Left forelimb (tissue), 1 donor: ENCODE data around the gene ATP6V0E2.

ENCODE experiments used
- DNase-seq: peaks from one replicate; pipeline ENCODE4 v3.0.0-alpha.2; 2018; ENCODE audit warnings: low spot score

Gene ATP6V0E2

DNA sequence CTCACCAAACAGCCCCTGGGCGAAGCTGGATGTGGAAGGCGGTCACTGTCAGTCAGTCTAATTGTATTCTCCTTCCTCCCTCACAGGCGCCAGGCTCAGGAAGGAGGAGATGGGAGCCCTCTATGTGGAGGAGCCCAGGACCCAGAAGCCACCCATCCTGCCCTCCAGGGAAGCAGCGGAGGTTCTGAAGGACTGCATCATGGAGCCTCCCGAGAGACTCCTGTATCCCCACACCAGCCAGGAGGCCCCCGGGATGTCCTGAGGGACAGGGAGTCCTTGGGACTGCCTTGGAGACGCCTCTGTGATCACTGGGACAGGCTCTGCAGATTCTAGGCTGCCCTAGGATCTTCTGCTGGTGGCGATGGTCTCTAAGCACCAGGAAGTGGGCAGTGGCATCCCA, 9.7 kb upstream of the ATP6V0E2 start:
- no peak for DNase-seq

DNA sequence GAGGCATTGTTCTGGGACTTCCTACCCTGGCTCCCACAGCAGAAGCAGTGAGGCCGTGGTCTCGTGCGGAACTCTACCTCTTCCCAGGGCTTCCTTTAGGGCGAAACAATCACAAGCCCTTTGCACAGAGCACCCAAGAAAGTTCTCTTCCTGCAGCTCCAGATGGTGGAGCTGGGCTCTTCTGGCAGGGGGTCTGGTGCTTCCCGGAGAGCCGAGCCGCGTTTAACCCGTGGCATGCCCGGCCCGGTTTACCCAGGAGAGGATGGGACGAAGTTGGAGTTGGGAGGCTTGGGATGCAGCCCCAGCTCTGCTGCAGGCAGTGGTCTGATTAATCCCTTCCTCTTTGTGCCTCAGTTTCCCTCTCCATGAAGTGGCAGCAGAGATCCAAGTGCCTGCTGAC, 9.0 kb upstream of the ATP6V0E2 start:
- no peak for DNase-seq

DNA sequence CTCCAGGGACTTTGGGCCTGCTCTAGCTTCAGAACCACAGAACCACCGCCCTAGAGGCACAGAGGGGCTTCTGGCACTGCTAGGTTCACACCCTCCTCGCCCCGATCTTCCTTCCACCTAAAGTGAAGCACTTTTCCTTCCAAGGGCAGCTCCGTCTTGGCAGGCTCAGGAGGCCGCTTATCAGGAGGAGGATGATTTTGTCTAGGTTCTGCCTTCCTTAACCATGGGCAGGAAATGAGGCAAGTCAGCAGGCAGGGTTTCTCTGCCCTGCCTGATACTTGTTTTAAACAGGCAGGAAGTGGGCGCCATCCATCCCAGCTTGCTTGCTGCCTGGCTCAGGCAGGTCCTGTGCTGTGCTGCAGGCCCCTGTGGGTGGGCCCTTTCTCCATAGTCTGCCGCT, 8.3 kb upstream of the ATP6V0E2 start:
- no peak for DNase-seq

DNA sequence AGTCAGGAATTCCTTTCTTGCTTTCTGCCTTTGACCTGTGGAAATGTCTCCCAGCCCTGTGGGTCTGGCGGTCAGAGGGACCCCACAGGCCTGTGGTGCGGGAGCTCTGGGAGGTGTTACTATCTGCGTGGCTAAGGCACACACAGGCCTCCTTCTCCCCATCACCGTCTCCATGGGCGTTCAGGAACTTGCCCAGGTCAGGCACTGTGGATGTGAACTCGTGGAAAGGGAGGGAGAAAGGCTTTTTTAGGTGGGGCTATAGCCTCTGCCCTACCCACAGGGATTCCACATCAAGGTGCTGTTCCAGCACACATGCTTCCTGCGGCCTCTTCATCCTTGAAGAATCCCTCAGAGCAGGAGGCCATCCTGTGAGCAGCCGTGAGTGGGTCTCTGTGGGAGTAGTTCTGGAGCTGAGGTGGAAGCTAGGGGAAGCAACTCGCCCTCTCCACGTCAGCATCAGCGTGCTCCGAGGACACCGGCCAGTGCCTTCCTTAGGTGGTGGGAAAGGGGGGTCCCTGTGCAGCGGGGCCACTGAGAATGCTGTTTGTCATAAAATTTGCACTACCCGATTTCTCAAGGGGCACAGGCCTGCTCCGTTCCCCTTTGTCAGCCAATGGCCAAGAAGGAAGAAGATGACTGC, 7.5 kb upstream of the ATP6V0E2 start:
- no peak for DNase-seq

DNA sequence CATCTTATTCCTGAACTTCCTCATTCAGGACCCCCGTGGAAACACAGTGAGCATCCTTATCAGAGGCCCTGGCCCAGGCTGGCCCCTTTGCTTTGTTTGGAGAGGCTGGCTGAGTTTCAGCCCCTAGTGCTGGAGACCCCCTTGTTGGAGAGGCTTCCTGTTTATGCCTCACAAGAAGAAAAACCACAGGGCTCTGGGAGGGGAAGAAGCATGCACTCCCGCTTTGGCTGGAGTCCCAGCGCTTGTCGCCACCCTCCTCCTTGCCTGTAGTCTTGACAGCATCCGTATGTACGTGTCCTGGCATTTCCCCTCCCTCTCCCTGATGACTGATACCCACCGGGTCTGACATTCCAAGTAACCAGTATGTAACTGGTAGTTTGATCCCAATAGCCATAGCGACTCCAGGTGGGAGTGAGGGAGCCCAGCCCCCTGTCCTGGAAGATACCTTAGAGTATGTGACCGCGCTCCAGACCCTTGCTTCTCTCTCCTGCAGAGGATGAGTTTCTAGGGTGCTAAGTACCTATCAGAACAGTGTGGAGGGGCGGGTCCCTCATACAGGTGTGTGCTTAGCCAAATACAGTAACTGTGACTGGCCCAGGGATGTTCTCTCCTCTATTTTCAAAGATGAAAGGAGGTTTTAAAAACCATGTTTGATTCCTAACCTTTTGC, 6.9 kb upstream of the ATP6V0E2 start:
- DNase-seq, result no peak

DNA sequence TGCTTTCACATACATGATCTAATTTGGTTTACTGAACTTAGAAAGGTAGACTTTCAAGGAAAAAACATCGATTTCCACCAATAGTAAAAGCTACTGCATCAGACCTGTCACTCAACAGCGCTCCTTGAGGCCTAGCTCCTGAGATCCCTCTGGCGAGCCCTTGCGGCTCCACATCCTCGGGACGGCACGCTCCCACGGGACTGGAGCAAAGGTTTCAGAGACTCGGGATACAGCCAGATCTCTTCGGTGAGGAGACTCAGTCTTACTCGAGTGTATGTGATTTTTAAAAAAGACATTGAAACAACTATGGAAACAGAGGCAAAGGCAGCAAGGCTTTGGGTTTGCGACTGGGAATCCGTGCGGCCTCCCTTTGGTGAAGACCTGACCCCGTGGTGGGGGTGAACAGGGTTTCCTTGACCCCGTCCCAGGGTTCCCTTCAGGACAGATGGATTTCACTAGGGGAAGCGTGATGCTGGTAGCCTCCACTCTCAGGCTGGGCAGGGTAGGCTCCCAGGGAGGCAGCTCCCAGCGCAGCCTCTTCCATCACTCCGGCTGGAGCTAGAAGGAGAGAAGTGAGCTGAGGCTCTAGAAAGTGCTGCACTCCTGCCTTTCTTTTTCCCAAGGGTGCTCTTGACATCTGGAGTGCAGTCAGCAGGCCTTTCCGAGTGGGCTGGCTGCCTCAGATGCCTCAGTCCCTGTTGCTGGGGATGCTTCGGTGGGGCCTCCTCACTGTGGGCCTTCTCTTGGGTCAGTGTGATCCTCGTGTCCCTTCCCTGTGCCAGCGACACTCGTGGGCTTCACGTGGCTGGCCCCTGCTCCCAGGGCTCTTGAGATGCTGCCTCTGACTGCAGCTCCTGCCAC, 5.8 kb upstream of the ATP6V0E2 start:
- peak; percentile 55 for DNase-seq

DNA sequence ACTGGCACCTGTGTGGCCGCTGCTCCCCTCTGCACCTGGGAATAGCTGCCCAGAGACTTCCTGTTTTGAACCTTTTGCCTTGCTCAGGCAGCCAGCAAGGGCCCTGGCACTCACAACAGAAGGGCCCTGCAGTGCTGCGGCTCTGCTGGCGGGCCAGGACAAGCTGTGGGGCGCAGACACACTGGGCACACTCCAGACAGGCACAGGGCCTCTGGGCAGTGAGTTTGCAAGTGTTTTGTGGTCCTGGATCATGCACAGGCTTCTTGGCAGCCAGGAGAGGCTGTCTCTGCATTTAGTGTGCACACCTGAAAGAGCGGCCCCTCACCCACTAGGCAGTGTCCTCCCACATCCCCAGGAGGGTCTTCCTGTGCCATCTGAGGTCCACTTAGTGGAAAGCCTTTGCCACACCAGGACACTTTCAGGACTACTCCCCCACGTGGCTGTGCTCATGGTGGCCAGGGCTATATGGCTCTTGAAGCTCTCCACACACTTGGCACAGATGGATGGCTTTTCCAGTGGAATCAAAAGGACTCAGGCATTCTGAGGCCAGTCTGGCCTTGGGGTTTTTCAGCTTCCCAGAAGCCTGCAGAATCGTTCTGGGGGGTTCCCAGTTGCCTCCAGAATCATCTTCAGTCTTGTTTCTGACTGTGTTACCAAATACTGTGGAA, 5.0 kb upstream of the ATP6V0E2 start:
- DNase-seq, result peak; percentile 49

DNA sequence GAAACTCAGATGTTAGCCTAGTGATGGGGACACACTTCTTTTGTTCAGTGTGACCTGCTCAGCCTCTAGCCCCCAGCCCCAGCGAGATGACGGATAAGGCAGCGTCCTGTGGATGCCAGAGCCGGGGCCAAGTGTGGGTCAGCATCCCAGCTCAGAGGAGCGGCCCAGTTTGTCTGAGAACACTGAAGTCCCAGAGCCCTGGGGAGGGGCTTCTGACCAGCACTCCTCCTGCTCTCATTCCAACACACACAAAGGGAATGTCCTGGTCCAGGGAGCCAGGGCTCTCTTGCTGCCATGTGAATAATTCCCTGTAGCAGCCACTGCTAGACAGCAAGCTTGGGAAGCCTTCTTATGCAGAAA, 4.5 kb upstream of the ATP6V0E2 start:
- DNase-seq, result peak; percentile 22

DNA sequence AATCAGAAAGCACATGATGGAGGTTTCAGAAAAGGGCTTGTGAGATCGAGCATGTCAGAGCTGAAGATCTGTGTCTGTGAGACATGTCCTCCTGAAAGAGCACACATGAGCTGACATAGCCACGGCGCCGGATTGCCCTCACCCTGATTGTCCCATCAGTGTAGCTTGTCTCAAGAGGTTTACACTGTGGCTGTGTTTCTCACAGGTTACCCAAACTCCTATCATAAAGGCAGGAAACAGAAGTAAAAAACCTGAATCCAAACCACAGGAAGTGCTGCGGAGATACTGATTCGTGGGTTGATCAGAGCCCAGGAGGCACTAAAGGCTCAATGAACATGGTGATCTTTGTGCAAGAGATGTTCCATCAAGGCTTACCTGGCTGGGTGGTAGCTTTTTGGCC, 3.9 kb upstream of the ATP6V0E2 start:
- DNase-seq, result no peak

DNA sequence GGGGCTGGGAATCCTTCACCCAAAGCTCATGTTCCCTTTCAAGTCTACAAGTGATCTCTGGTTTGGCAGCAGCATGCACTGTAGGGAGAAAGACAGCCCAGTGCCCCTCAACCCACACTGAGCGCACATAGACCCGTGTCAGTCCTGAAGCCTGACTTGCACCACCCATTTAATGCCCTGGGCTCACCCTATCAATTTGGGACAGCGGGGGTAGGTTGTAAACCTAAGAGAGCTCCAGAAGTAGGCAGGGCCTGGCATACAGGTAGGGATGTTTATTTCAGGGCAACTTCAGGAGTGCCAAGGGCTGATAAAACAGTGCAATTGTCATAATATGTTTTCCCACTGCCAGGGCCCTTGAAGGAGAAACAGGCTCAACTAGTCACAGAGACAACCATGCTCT, 3.5 kb upstream of the ATP6V0E2 start:
- DNase-seq, result peak; percentile 5

DNA sequence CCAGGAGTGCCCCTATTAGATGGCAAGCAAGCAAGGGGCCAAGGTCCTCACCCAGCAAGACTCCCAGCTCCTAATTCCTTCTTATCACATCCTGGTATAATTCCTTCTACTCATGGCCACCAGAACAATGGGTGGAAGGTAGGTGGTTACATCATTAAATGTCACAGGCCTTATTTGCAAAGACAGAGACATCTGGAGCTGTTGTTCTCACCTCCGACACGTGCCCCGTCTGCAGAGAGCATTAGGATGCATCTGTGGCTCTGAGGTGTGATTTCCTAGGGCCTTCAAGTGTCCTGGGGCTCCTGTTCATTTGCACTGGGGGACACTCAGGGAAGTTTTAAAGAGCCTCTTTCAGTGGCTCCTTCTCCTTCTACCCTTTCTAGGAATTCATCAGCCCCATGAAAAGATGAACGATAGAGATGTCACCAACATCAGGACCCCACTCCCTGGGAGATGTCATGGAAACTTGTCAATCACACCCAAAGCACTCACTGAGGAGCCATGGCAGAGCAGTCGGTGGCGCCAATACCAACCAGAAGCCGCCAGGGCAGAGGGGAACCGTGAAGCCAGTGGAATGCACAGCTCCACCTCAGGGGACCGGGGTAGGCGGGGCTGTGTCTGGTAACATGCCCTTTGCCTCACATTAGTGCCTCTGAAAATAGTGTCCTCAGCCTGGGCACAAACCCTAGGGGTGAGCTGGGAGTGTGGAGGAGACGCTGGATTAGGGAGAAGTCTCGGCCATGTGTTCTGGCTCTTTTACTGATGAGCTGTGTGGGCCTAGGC, 2.9 kb upstream of the ATP6V0E2 start:
- no peak for DNase-seq

DNA sequence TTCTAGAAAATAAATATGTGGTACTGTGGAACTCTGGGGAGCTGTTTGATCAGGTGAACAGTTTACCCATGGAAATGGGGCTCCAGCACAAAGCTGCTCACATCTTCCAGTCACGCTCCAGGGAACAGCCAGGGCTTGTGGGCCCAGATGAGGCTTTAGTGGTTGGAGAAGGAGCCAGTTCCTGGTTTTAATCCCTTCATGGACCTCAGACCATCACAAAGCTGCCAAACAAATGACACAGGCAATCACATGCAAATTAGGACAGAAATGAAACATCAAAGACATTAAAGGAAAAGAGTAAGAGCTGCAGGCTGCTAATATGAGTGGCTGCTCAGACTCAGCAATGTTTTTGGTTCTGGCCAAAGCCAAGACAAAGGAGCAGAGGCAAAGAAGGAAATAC, 2.2 kb upstream of the ATP6V0E2 start:
- no peak for DNase-seq

DNA sequence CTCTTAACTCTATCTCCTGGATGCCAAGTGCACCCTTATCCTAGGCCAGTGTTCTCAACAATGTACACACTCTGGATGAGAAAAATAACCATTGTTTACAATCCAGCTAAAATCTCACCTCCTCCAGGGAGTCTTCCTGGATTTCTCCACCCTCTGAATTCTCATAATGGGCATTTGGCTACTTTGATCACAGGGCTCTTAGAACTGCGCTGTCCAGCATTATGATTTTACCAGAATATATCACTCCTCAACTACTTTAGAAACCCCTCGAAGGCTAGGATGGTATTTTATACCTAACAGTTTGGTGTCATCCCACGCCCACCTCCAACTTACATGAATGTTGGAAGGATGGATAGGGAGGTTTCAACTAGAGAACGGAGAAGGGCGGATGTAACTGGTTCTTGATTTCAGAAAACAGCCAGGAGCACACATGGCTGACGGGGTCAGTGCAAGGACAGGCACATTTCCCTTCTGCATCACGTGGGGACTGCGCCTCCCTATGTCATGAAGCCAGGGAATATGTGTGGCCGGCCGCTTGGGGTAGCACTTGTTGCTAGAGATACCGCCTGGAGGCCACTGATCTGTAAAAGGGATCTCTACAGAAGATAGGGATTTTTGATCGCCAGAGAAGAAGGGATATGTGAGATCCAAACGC, 1.2 kb upstream of the ATP6V0E2 start:
- peak; percentile 80 for DNase-seq

DNA sequence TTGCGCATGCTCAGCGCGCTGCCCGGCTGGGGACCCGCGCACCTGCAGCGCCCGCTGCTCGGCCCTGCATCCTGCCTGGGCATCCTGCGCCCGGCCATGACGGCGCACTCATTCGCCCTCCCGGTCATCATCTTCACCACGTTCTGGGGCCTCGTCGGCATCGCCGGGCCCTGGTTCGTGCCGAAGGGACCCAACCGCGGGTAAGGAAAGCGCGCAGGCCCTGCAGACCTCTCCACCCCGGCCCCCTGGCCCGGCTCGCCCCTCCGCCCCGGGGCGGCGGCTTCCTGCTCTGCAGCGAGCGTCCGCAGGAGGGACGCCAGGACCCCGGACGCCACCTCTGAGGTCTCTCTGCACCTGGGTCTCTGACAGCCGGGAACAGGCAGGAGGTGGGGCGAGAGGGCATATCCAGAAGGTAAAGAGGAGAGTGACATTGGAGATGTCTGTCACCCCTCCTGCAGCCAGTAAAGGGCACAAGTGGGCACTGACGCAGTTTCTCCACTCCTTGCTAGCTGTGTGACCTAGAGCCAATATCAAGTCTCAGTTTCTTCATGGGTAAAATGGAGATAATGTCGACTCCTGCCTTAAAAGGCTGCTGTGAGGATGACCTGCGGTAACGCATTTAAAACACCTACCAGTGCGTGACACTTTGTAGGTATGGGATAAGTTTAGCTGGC, 338 bp downstream of the ATP6V0E2 start:
- no peak for DNase-seq

DNA sequence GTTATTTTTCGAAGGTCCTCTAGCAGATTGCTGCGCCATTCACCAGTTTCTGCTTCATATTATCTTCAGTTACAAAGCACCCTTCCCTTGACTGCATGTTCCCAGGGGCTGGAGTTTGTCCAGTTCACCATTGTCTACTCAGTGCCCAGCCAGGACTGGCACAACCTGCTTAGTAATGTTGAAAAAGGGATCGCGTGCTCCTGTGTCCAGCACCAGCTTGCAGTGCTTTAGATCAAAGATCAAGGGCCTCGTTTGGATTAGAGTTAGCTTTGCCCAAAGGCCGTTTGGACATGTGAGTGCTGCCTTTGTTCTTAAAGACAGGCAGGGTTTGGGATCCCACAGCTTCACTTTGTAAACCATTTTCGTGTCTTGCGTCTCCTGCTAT, 867 bp downstream of the ATP6V0E2 start:
- DNase-seq, result no peak

DNA sequence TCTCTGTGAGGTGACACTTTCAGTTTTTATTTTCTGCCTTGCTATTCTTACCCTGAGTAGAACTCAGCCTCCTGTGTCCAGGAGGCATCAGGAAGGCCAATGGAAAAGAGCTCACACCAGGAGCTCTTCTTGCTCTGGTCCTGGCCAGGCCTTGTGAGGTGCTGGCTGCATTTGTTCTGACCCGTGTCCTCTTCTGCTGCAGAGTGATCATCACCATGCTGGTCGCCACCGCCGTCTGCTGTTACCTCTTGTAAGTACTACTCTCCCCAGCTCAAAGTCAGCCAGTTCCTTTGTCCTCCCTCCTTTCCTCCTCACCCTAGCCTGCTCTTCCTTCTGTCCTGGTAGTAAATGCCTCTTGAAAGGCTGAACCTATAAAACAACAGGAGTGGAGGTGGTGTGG, 1.6 kb downstream of the ATP6V0E2 start:
- no peak for DNase-seq

DNA sequence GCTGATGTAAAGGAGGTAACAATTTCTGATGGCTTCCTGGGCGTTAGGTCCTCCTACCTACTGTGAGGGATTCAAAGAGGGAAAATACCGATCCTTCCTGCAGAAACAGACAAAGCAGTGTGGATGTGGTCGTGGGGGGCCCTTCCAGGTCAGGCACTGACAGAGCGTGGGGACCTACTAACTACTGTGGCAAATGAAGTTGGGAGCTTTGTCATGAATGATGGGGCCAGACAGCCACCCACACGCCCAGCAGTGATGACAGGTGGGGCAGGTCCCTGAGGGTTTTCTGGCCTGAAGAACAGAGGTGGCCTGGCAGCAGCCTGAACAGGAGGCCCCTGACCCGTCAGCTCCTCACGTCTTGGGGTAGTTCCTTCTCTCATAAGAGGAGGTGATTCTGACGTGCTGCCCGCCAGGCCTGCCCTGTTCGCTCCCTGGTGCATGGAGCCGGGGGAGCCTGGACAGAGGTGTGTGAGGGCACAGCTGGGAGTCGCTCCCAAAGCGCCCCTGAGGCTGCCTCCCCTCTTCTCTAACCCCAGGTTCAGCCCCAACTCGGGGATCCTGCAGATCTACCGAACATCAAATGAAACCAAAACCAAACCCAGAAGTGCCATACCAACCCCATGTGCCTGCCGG, 4.2 kb downstream of the ATP6V0E2 start:
- DNase-seq, result no peak

DNA sequence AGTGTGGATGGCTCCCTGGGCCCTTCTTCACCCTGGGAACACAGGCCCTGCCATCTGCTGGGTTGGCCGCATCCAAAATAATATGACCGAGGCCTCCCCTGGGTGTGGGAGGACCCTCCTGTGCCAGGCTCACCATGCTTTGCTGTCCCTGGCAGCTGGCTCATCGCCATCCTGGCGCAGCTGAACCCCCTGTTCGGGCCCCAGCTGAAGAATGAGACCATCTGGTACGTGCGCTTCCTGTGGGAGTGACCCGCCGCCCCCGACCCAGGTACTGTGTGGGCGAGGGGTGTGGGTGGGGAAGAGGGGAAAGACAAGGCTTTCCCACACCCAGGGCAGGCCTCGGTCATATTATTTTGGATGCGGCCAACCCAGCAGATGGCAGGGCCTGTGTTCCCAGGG, 4.8 kb downstream of the ATP6V0E2 start:
- no peak for DNase-seq

DNA sequence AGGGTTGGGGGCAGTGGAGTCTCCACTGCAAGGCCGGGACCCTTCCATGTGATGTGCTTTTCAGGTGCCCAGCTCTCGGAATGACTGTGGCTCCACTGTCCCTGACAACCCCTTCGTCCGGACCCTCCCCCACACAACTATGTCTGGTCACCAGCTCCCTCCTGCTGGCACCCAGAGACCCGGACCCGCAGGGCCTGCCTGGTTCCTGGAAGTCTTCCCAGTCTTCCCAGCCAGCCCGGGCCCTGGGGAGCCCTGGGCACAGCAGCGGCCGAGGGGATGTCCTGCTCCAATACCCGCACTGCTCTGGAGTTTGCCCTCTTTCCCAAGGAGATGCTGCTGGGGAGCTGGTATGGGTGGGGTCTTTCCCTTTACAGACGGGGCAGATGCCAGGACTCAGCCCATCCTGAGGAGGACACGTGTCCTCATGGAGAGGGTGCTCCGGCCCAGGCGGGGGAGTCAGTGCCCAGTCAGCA, 5.5 kb downstream of the ATP6V0E2 start:
- DNase-seq, result peak; percentile 59
